DMS 273 treated with DMSO at 0.1 percent for 48 hours (cell line): ENCODE results near the gene TSPAN9.

Experiments used
- DNase-seq: peaks from one replicate; lab custom pipeline; 2025; lab: John Stamatoyannopoulos, UW

TSPAN9 gene

DNA sequence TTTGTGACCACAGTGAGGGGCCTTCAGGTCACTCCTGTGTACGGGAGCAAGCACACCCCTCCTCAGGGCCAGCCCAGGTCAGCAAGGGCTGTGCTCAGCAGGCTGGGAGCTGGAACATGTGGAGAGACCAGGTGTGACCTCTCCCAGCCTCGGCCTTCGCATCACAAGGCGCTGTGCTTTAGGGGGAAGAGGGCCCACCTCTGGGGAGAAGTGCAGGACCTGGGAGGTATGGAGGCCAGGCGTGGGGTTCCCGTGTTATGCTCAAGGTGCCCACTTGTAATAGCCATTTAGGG, 219.2 kb downstream of the TSPAN9 start:
- no peak for DNase-seq

DNA sequence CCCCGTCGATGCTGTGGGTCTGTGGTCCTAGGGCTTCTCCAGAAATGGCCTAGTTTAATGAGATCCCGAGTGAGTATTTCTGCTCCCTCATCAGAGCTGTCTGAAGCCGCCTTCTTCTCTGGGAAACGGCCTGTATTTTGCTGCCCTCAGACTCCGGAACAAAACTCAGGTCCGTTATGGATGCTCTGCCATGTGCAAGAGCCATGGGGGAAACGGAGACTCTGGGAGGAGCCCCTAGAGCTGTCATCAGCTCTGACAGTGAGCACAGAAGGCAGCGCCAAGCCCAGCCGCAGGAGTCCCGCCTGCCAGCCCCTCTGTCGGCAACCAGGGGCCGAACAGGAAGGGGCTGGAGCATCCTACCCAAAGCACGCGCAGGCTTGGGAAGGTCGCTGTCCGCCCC, 221.4 kb downstream of the TSPAN9 start:
- no peak for DNase-seq

DNA sequence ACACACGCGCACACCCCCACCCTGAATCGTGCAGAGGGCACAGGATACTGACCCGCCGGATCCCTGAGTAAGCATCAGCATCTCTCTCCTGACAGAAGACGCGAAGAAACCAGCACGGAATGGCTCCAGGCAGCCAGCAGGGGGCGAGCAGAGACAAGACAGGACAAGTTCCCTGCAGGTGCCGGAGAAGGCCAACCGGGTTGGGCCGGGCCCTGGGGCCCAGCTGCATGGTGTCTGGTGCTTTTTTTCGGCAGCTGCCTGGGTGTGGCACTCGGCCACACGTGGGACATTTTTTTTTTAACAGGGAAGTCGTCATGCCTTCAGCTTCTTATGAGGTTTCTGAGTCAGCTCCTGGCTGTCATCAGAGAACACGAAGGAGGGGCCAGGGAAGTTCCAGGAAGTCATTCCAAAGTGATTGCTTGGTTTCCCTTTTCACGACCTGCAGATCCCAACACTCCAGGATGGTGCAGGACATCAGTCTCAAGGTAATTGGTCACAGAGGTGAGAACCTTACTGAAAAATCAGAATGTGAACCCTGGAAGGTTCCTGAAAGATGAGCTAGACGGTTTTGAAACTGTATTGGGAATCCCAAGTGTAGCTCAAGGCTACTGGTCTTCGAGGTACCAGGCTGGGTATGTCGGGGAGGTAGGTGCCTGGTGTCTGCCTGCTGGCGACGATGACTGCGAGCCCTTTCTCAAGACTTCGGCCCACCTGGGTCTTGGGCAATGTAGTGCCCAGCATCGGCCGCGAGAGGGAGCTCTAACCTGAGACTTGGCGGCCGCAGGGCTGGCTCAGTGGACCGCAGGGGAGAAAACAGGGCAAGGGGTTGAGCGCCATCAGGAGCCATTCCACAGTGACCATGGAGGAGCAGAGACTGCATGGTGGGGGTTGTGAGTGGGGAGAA, 223.0 kb downstream of the TSPAN9 start:
- peak; percentile 26 for DNase-seq

DNA sequence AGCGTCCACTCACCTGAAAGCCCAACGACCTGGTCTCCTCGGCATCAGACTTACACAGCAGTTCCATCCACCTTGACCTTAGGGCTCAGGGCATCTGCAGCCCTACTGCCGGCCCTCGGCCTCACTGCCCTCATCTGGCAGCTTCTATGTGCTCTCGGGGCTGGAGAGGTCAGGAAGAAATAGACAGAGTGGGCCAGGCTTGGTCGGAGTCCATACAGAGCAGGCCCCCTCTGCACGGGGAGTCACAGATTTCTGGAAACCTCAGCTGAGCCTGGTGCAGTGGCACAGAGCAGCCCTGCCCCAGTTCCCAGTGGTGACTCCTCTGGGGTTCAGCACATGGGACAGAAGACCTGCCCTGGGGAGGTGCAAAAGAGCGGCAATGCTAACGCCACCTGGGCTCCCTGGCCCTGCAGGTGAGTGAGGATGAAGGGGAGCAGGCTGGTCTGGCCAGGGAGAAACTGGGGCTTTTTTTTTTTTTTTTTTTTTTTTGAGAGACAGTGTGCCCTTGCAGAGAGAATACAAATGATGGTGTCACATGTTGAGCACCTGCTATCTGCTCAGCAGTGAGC, 223.7 kb downstream of the TSPAN9 start:
- DNase-seq, result no peak

DNA sequence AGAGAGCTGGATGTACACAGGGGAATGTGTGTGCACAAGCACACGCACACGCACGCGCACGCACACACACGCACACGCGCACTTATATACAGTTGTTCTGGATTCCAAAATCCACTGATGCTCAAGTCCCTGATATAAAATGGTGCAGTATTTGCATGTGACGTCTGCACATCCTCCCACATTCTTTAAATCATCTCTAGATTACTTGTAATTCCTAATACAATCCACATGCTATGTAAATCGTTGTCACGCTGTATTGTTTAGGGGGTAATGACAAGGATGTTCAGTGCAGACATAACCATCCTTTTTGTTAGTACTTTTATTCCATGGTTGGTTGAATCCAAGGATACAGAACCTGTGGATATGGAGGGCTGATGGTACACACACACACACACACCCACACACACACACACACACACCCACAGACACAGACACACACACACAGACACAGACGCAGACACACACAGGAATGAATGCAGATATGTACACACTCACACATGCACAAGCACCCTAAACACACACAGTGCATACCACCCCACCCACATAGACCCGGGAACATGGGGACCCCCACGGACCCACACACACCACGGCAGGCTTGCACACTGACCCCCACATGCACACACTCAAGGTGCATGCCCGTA, 225.3 kb downstream of the TSPAN9 start:
- DNase-seq, result no peak

DNA sequence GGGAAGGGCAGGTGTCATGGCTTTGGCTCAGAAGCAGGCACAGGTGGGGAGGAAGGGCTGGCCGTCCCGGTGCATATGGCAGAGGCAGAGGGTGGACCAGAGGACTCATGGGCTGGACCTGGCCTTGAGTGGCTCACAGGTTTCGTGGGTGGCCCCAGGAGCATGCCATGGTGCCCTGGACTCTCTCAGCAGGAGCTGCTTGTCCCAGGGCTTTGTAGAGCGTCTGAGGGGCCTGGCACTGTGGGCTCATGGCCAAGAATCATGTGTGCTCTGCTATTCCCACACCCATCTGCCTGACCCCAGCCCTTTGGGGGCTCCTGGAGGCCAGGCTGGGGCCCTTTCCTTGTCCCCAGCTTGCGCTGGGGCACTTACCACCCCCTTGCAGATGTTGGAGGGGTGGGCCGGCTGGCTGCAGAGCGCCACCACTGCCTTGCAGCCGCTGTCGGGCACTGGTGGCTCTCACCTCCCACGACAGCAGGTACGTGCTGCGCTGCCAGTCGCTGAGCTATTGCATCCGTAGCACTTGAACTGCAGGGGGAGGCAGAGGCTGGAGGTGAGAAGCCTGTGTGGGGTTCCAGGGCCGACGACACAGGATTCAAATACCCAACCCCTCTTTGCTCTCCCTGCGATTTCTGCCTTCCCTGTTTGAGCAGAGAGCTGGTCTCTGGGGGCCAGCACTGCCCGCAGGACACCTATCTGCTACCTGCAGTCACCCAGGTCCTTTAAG, 226.4 kb downstream of the TSPAN9 start:
- DNase-seq, result no peak

DNA sequence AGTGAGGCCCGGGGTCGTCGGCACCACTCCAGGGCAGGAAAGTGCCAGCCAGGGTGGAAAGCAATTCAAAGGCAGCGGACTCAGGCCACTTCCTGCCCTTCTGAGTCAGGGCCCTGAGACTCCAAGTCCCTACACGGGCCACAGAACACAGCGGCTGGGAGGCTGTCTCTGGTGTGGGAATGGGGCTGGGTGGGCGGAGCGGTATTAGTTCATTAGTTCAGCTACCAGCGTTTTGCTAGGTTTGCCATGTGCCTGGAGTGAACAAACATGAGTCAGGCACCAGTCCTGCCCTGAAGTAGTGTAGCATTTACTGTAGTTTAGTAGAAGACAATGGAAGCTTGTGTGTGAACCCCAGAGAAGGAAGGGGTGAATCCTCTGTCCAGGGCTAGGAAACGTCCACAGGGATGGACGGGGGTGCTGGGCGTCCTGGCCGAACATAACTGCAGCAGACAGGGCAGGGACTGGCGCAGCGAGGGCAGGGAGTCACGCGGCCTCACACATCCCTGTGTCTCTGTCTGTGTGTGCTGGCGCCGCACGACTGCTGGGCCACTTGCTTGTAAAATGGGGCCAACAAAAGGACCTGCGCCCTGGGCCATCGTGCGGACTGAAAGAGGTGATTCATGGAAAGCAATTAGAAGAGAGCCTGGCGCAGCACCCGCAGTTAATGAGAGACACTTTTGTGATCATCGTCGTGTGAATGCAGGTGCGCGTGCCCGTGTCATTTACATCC, 227.4 kb downstream of the TSPAN9 start:
- DNase-seq, result no peak

DNA sequence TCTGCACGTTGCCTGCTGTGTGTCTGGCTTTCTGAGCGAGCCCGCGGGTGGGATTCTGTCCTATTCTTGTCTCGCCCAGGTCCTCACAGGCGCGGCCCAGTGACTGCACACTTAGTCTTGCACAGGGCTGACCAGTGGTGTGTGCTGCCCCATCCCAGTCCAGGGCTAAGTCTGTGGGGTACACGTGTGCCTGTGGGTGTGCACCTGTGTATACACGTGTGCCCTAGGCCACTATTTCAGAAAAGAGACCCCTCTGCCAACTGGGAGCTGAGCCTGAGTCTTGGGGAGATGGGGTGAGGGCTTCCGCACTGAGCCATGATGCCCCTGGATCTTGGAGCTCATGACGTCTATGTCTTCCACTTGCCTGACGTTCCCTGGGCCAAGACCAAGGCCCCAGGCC, 228.3 kb downstream of the TSPAN9 start:
- no peak for DNase-seq

DNA sequence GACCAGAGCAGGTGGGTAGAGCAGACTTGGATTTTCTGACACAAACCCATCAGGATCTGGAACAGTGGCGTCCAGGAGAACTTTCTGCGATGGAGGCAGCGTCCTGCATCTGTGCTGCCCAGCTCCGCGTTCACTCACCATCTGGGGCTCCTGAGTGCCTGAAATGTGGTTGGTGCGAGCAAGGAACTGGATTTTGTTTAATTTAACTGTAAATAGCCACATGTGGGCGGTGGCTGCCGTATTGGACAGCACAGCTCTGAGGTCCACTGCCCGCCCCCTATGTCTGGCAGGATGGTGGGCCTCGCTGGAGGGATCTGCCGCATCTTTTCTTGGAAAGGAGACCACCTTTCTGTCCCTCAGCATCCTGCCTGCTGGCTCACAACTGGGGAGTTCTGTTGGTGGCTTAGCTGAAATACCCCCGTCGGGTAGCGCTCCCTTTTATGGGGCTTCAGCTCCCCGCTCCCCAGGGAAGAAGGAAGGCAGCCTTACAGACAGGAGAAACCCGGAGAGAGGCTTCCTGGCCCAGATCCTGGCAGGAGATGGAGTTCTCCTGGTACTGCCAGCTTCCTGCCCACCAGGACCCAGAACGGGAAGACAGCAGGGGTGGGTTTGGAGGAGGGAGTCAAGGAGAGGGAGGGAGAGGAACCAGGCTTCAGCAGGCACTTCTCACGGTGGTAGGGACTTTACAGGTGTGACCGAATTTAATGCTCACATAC, 228.9 kb downstream of the TSPAN9 start:
- no peak for DNase-seq

DNA sequence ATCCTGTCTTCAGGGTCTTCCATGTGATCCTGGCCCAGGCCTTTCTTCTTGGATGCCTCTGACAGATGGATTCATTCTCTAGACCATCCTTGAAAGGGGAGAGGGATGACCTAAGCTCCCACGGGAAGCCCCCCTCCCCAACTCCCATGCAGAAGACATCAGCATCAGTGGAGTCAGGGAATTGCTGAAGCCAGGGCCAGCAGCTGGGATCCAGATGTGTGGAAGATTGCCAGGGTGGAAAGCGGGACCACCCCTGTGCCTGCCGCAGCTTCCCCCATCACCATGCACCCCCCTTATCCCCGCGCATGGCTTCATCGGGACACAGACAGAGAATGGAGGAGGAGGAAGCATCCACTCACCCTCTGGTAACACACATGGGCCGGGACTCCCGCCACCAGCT, 230.2 kb downstream of the TSPAN9 start:
- no peak for DNase-seq

DNA sequence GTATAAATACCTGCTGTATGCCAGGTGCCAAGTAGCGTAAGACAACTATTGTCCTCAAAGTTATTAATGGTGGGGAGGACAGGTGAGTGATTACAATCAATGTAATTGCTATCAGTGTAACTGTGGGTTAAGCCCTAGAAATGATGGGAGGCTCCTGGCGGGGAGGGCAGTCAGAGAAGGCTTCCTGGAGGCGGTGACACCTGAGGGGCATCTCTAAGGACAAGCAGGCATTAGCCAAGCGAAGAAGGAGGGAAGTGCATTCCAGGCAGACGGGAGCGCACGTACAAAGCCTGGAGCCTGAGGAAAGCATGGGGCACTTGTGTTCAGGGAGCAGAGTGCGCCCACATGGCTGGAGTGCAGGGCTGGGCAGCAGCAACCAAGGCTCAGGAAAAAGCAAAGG, 230.9 kb downstream of the TSPAN9 start:
- no peak for DNase-seq

DNA sequence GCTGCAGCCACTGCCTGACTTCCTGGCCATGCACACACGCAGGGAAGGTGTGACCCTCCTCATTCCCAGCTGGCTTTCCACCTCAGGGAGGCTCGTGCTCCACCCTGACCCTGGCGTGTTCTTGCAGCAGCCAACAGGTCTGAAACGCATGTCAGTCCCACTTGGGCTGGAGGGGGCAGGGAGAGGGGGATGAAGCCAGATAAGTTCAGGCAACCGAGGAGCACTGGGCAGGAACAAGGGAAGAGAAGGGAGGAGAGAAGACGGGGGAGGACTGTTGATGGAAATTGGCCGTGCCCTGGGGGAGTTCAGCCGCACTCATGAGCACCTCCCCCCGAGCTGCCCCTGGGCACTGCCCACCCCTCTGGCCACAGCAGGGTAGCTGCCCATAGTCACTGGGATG, 231.4 kb downstream of the TSPAN9 start:
- DNase-seq, result no peak

DNA sequence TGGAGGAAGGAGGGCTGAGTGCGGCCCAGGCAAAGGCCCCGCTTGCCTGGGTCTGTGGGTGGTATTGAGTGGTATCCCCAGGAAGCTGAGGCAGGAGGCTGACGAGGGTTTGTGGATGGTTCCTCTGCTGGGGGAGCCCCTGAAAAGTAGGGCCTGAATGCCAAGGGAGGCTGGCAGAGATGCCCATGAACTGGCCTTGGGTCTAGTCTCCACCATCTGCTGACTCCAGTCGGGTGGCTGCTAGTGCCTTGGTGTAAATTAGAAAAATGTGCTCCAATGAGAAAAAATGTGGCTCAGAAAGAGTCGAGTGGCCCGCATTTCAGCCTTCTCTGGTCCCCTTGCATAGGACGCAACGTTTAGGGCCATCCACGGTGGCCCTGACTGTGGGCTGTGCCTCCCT, 232.6 kb downstream of the TSPAN9 start:
- DNase-seq, result no peak

DNA sequence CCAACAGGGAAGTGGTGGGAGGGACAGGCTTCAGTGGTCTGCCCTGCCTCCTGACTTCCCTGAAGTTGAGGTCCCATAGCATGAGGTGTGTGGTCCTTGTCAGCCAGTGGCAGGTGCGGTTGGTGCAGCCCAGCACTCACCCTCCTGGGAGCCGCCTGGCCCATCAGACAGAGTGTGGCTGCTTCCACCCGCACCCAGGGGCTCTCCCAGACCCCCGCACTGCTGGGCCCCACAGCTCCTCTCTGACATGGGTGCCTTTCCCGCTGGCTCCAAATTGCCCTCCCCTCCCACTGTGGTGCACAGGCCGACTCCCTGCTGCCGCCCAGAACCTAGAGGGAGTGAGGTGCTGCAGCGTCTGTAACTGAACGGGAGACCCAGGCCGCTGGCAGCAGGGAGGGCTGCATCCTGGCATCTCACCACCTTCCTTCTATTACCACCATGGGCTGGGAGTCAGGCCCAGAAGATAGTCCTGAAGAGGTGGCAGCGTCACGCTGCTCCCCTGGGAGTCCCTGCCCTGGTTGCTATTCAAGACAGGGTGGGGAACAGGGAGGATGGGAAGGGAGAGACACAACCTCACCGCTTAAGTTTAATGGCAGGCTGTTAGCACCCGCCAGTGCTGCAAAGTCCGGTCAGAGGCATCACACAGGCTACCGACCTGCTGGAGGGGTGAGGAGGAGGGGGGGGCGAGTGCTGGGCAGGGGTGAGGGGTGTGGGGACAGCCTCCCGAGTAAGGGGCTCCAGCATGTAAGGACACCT, 233.3 kb downstream of the TSPAN9 start:
- DNase-seq, result no peak

DNA sequence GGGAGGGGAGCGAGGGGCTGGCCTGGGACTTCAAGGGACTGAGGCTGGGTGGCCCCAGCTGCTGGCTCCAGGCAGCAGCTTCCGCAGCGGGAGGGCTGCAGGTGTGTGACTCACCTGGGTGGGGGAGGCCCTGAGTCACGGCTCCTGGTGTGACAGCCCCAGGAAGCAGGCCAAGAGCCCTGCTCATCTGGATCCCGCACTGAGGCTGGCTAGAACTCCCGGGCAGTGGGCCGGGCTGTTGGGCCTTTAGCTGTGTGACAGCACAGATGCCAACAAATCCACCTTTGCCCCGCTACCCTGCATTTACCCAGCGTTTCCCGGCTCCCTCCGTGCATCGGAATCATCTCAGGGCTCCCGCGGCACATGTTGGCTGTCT, 233.8 kb downstream of the TSPAN9 start:
- DNase-seq, result no peak

DNA sequence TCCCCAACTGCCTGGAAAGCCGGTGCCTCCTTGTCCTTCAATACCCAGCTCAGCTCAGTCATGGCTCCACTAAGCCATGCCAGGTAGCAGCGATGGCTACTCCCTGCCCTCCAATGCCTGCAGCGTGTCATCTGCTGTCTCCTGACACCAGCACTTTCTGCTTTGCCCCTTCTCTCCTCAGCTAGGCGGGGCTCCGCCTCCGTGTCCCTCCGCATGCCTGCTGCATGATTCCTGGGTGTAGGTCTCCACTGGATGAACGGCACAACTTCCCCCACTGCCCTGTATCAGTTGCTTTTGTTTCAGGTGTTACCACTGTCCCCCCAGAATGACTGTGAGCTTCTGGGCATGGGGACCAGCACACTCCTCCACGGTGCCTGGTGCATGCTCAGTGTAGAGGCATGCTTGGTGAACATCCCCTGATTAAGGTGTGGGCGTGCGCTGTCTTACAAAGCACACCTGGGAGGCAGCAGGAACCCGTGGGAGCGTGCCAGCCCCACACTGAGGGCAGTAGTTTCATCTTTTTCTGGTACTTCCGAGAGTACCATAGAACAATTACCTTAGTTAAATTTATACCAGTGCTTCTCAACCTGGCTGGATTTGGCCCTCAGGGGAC, 234.4 kb downstream of the TSPAN9 start:
- no peak for DNase-seq

DNA sequence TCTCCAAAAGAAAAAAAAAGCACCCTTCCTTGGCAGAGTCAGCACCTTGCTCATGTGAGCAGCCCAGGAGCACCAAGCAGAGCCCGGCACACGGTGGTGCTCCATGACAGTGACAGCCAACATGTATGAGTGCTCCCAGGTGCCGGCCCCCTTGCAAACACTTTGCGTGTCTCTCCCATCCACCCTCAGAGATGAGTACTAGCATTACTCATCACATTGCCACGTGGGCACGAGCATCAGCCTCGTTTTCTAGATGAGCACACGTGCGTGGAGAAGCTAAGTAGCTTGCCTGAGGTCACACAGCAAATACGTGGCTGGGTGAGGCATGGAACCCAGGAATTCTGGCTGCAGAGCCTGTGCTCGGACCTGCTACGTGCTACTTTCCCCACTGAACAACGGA, 235.9 kb downstream of the TSPAN9 start:
- no peak for DNase-seq

DNA sequence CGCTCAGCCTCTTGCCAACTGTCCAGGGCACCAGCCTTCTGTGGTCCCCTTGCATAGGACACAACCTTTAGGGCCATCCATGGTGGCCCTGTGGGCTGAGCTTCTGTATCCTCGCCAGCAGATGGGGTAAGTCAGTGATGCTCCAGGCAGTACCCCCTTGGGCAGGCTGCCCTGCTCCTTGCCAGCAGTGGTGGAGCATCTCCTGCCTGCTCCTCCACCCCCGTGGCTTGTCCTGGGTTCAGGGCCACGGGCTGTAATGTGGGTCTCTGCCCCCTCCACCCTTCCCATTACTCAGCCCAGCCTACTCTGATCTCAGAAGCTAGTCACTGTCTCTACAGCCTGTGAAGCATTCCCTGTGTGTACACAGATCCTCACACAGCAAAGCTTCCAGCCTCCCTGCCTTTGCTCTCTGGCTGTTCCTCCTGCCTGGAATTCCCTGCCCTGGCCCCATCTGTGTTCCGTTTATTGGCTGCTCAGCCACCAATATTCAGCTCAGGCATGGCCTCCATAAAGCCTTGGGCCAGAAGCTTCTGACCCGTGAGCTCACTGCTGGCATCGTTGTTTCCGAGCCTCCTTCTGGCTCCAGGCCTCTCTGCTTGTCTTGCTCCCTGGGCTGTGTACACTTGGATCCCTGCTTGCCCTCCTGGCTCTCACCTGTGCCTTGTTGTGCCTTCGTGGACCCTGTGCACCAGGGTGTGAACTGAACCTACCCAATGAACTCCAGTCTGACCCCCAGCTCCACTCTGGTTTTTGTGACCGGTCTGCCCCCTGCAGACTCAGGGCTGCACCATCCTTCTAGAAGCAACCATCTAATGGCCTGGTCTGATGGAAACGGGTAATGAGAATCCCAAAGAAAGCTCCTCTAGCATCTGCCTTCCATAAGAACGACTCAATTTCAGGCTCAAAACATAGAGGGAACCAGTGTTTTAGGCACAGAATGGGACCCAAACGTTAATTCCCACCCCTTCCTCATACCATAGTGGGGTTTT, 236.8 kb downstream of the TSPAN9 start:
- DNase-seq, result no peak

DNA sequence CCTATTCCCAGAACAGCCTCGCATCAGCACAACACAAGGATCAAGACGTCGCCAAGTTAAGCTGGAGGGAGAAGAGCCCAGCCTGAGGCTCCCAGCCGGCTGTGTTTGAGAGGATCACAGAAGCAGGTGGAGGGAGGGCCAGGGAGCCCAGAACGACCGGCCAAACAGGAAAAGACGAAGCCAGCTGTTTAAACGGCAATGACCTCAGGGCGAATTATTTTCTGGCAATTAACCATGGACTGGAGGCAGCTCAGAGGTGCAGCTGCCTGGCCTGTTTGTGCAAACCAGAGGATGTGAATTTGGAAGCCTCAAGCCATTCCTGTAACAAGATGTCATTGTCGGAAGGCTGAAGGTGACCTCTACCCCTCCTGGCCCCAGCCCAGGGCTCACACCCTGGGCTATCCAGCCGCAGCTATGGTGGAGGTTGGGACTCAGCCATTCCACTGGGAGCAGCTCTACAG, 238.1 kb downstream of the TSPAN9 start:
- DNase-seq, result no peak
